Measurements from ENCODE around the gene LRBA.

Gene LRBA

DNA sequence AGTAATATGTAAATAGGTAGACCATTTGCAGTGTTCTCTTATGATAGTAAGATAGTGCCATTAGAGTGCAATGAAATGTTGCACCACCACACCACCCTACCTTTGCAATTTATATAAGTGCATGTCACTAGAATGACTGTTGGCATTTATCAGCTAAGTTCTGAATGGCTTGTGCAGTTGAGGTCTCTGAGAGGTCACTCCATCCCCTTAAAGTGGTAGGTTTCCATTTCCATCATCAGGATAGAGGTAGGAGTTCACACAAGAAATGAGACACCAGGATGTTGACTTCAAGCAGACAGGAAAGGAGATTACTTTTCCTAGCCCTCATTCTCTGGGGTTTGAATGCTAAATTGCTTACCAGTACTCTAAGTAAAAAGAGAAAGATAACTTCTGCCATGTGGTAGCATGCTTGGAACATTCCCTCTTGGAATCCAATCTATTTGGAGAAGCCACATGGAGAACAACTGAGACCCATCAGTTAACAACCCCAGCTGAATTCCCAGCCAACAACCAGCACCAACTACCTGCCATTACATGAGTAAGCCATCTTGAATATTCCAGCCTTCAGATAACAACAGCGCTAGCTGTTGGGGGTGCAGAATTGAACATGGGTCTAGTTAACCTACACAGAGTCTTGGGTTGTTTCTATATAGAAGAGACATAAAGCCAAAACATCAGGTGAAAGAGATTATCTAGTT, 6.7 kb upstream of the LRBA start:
- no peak overlapping the region for H3K4me3 ChIP-seq (ENCODE audit: low read length in 2 of 2)
- H3K27ac ChIP-seq (ENCODE audit: low read depth in 2 of 2, low read length in 2 of 2), result no peak overlapping the region
- peaks cover 0 to 2% of the 10 kb centered on the region in 2 donors for H3K4me1 ChIP-seq (ENCODE audit: control insufficient read depth in 2 of 2, insufficient read depth in 2 of 2, low read length in 2 of 2)
- no peaks in the 10 kb centered on the region for H3K27me3 ChIP-seq (ENCODE audit: control insufficient read depth in 2 of 2, insufficient read depth in 2 of 2, low read length in 2 of 2)
- H3K36me3 ChIP-seq (ENCODE audit: control insufficient read depth in 2 of 2, insufficient read depth in 2 of 2, low read length in 2 of 2), result no peaks in the 10 kb centered on the region
- H3K9ac ChIP-seq (ENCODE audit: low read depth in 1 of 2, low read length in 2 of 2), result no peak overlapping the region
- no peaks in the 10 kb centered on the region for H3K9me3 ChIP-seq (ENCODE audit: control insufficient read depth in 2 of 2, low read length in 2 of 2)

DNA sequence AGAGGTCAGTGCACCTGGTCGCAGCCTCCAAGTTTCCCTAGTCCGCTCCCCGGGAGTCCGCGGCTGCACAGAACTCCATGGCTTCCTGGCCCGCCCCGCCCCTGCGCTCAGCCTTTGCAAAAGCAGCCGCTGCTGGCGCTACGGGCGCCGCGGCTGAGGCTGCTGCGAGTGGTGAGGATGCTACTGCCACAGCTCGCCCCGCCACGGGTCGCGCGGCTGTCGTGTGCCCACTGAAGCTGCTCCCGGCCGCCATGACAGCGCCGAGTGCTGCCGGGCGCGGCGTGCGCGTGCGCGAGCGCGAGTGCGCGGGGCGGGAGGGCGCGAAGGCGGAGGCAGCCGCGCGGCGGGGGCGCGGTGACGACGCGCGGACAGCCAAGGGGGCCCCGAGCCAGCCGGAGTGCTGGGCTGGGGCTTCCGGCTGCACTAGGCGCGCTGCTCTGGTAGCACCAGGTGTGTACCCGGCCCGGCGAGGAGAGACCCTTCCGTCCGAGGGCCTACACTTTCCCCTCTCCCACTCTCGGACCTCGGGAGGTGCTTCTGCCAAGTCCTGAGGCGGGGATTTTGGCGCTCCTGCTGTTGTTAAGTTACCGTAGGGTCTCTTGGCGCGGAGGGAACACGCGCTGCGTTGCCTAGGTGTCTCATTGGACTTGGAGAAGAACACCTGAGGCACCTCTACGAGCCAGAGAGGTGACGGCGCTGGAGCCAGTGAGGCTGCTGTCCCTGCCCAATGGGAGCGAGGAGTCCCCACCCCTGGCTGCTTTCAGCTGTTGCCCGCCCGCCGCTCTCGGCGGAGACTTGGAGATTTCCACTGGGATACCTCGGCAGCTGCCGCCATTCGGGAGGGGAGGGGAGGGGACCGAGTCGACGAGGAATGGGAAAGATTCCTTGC, 619 bp upstream of the LRBA start:
- Histone ChIP-seq H3K27ac (ENCODE audit: low read depth in 2 of 2, low read length in 2 of 2) (peak overlapping the region; percentile 97 to 99), H3K9me3 (ENCODE audit: control insufficient read depth in 2 of 2, low read length in 2 of 2) (no peaks in the 10 kb centered on the region), H3K36me3 (ENCODE audit: control insufficient read depth in 2 of 2, insufficient read depth in 2 of 2, low read length in 2 of 2) (no peaks in the 10 kb centered on the region), H3K4me1 (ENCODE audit: control insufficient read depth in 2 of 2, insufficient read depth in 2 of 2, low read length in 2 of 2) (peaks cover 16 to 18% of the 10 kb centered on the region in 2 donors), H3K4me3 (ENCODE audit: low read length in 2 of 2) (peak overlapping the region; percentile 87 to 98), H3K27me3 (ENCODE audit: control insufficient read depth in 2 of 2, insufficient read depth in 2 of 2, low read length in 2 of 2) (no peaks in the 10 kb centered on the region), H3K9ac (ENCODE audit: low read depth in 1 of 2, low read length in 2 of 2) (peak overlapping the region; percentile 91)

DNA sequence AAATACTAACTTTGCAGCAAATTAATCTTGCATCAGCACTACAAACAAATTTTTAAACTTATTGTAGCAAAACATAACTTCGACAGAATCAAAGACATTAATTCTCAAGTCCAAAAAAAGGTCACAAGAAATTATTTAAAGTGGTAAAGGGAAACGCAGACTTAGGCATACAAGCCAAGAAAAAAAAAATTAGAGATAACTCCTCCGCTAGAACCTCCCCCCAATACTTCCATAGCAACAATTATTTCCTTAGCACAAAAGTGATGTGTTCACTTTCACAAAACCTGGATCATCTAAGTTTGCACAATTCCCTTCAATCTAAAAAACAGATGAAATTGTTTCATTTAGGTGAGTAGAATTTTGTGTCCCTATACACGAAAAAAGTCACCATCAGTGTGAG, 1.1 kb downstream of the LRBA start:
- no peak overlapping the region for H3K27ac ChIP-seq (ENCODE audit: low read depth in 2 of 2, low read length in 2 of 2)
- peak overlapping the region; percentile 91 for H3K9ac ChIP-seq (ENCODE audit: low read depth in 1 of 2, low read length in 2 of 2)
- no peaks in the 10 kb centered on the region for H3K36me3 ChIP-seq (ENCODE audit: control insufficient read depth in 2 of 2, insufficient read depth in 2 of 2, low read length in 2 of 2)
- H3K4me1 ChIP-seq (ENCODE audit: control insufficient read depth in 2 of 2, insufficient read depth in 2 of 2, low read length in 2 of 2), result peaks cover 16 to 18% of the 10 kb centered on the region in 2 donors
- H3K27me3 ChIP-seq (ENCODE audit: control insufficient read depth in 2 of 2, insufficient read depth in 2 of 2, low read length in 2 of 2), result no peaks in the 10 kb centered on the region
- H3K9me3 ChIP-seq (ENCODE audit: control insufficient read depth in 2 of 2, low read length in 2 of 2), result no peaks in the 10 kb centered on the region
- H3K4me3 ChIP-seq (ENCODE audit: low read length in 2 of 2), result peak overlapping the region; percentile 87 to 98

- peak overlapping the region in 1 of 2 donors; percentile 14 for H3K9ac ChIP-seq (ENCODE audit: low read depth in 1 of 2, low read length in 2 of 2)
- no peaks in the 10 kb centered on the region for H3K36me3 ChIP-seq (ENCODE audit: control insufficient read depth in 2 of 2, insufficient read depth in 2 of 2, low read length in 2 of 2)
- peaks cover 16 to 18% of the 10 kb centered on the region in 2 donors for H3K4me1 ChIP-seq (ENCODE audit: control insufficient read depth in 2 of 2, insufficient read depth in 2 of 2, low read length in 2 of 2)
- no peaks in the 10 kb centered on the region for H3K9me3 ChIP-seq (ENCODE audit: control insufficient read depth in 2 of 2, low read length in 2 of 2)
- no peak overlapping the region for H3K27ac ChIP-seq (ENCODE audit: low read depth in 2 of 2, low read length in 2 of 2)
- no peaks in the 10 kb centered on the region for H3K27me3 ChIP-seq (ENCODE audit: control insufficient read depth in 2 of 2, insufficient read depth in 2 of 2, low read length in 2 of 2)
- H3K4me3 ChIP-seq (ENCODE audit: low read length in 2 of 2), result peak overlapping the region; percentile 87 to 98
Measured at GRCh38 chr4:151013491-151013890, 1.6 kb downstream of the LRBA start.

GRCh38 chr4:151012820-151013219, 2.3 kb downstream of the LRBA start:
- no peaks in the 10 kb centered on the region for H3K27me3 ChIP-seq (ENCODE audit: control insufficient read depth in 2 of 2, insufficient read depth in 2 of 2, low read length in 2 of 2)
- no peaks in the 10 kb centered on the region for H3K9me3 ChIP-seq (ENCODE audit: control insufficient read depth in 2 of 2, low read length in 2 of 2)
- H3K27ac ChIP-seq (ENCODE audit: low read depth in 2 of 2, low read length in 2 of 2), result no peak overlapping the region
- H3K9ac ChIP-seq (ENCODE audit: low read depth in 1 of 2, low read length in 2 of 2), result no peak overlapping the region
- no peaks in the 10 kb centered on the region for H3K36me3 ChIP-seq (ENCODE audit: control insufficient read depth in 2 of 2, insufficient read depth in 2 of 2, low read length in 2 of 2)
- peaks cover 16 to 18% of the 10 kb centered on the region in 2 donors for H3K4me1 ChIP-seq (ENCODE audit: control insufficient read depth in 2 of 2, insufficient read depth in 2 of 2, low read length in 2 of 2)
- peak overlapping the region; percentile 87 to 98 for H3K4me3 ChIP-seq (ENCODE audit: low read length in 2 of 2)

DNA sequence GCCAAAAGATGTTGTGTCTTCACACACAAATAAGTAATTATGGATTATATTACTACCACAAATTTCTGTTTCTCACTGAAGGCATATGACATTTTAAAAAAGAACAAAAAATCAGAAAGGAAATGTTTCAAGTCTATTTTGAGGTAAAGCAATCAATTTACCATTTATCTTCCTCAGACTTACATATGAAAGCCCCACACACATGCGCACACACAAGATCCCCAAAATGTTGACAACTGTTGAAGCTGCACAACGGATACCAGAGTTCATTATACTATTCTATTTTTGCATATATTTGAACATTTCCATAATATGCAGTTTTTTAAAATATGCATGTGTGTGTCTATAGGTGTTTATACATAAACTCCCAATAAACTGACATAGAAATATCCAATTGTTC, 2.7 kb downstream of the LRBA start:
- Histone ChIP-seq H3K27me3 (ENCODE audit: control insufficient read depth in 2 of 2, insufficient read depth in 2 of 2, low read length in 2 of 2) (no peaks in the 10 kb centered on the region), H3K9me3 (ENCODE audit: control insufficient read depth in 2 of 2, low read length in 2 of 2) (no peaks in the 10 kb centered on the region), H3K36me3 (ENCODE audit: control insufficient read depth in 2 of 2, insufficient read depth in 2 of 2, low read length in 2 of 2) (no peaks in the 10 kb centered on the region), H3K4me3 (ENCODE audit: low read length in 2 of 2) (peak overlapping the region in 1 of 2 donors; percentile 98), H3K27ac (ENCODE audit: low read depth in 2 of 2, low read length in 2 of 2) (no peak overlapping the region), H3K4me1 (ENCODE audit: control insufficient read depth in 2 of 2, insufficient read depth in 2 of 2, low read length in 2 of 2) (peaks cover 16 to 18% of the 10 kb centered on the region in 2 donors), H3K9ac (ENCODE audit: low read depth in 1 of 2, low read length in 2 of 2) (no peak overlapping the region)

DNA sequence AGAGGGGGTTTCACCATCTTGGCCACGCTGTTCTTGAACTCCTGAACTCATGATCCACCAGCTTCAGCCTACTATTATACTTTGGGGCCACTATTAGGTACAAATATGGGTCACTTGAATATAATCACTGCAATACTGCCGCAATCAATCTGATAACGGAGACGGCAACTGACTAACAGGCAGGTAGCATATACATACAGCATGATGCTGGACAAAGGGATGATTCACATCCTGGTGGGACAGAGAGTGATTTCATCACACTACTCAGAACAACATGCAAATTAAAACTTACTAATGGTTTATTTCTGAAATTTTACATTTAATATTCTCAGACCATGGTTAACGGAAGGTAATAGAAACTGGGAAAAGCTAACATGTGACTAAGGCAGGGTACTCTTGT, 10.9 kb downstream of the LRBA start:
- H3K9ac ChIP-seq (ENCODE audit: low read depth in 1 of 2, low read length in 2 of 2), result no peak overlapping the region
- no peaks in the 10 kb centered on the region for H3K27me3 ChIP-seq (ENCODE audit: control insufficient read depth in 2 of 2, insufficient read depth in 2 of 2, low read length in 2 of 2)
- no peak overlapping the region for H3K27ac ChIP-seq (ENCODE audit: low read depth in 2 of 2, low read length in 2 of 2)
- no peaks in the 10 kb centered on the region for H3K36me3 ChIP-seq (ENCODE audit: control insufficient read depth in 2 of 2, insufficient read depth in 2 of 2, low read length in 2 of 2)
- no peak overlapping the region for H3K4me3 ChIP-seq (ENCODE audit: low read length in 2 of 2)
- no peaks in the 10 kb centered on the region for H3K9me3 ChIP-seq (ENCODE audit: control insufficient read depth in 2 of 2, low read length in 2 of 2)
- H3K4me1 ChIP-seq (ENCODE audit: control insufficient read depth in 2 of 2, insufficient read depth in 2 of 2, low read length in 2 of 2), result no peaks in the 10 kb centered on the region

DNA sequence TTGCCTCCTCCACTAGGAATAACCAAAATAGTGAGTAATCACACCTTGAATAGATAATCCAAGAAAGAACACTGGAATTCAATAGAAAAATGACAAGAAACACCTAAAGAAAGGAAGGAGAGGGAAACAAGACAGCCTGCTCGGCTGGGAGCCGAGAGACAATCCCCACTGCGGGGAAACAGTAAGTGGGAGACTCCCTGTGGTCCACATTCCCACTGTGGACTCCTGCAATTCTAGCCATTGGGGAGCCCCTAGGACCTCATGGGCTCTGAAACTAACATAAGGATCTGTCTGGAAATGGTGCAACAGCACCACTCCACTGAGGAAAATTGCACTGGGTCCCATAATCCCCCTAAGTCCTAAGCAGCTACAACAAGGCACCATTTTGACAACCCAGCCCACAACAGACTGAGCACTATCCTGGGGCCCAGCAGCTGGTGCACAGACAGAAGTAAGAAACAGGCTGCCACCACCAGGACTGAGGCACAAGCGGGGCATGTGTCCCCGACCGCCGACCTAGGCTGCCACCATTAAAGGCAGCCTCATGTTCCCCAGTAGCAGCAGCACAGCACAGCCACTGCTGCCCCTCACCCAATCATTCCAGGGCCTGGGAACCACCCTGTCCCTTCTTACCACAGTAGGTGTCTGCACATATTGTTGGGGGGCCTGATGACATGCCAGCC, 14.2 kb downstream of the LRBA start:
- Histone ChIP-seq H3K9me3 (ENCODE audit: control insufficient read depth in 2 of 2, low read length in 2 of 2) (no peaks in the 10 kb centered on the region), H3K27ac (ENCODE audit: low read depth in 2 of 2, low read length in 2 of 2) (no peak overlapping the region), H3K9ac (ENCODE audit: low read depth in 1 of 2, low read length in 2 of 2) (no peak overlapping the region), H3K36me3 (ENCODE audit: control insufficient read depth in 2 of 2, insufficient read depth in 2 of 2, low read length in 2 of 2) (no peaks in the 10 kb centered on the region), H3K4me1 (ENCODE audit: control insufficient read depth in 2 of 2, insufficient read depth in 2 of 2, low read length in 2 of 2) (no peaks in the 10 kb centered on the region), H3K27me3 (ENCODE audit: control insufficient read depth in 2 of 2, insufficient read depth in 2 of 2, low read length in 2 of 2) (no peaks in the 10 kb centered on the region), H3K4me3 (ENCODE audit: low read length in 2 of 2) (no peak overlapping the region)

DNA sequence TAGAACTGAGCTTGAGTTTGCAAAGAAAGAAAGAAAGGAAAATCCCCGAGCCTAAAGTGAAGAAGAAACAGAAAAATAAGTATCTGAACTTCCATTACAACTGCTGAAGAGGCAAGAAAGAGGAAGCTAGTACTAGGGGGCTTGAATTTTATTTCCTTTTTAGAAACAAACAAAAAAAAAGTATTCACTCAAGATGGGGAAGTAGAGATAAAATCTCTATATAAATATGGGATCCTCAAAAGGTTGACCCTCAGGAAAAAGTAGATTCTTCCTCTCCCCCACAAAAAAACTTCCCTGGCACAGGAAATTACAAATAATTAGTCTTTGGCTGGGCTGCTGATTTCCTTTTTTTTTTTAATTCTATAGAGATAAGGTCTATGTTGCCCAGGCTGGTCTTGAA, 16.0 kb downstream of the LRBA start:
- Histone ChIP-seq H3K27me3 (ENCODE audit: control insufficient read depth in 2 of 2, insufficient read depth in 2 of 2, low read length in 2 of 2) (no peaks in the 10 kb centered on the region), H3K4me3 (ENCODE audit: low read length in 2 of 2) (no peak overlapping the region), H3K9ac (ENCODE audit: low read depth in 1 of 2, low read length in 2 of 2) (no peak overlapping the region), H3K36me3 (ENCODE audit: control insufficient read depth in 2 of 2, insufficient read depth in 2 of 2, low read length in 2 of 2) (no peaks in the 10 kb centered on the region), H3K27ac (ENCODE audit: low read depth in 2 of 2, low read length in 2 of 2) (no peak overlapping the region), H3K4me1 (ENCODE audit: control insufficient read depth in 2 of 2, insufficient read depth in 2 of 2, low read length in 2 of 2) (no peaks in the 10 kb centered on the region), H3K9me3 (ENCODE audit: control insufficient read depth in 2 of 2, low read length in 2 of 2) (no peaks in the 10 kb centered on the region)

GRCh38 chr4:150997141-150997540, 17.9 kb downstream of the LRBA start:
- no peak overlapping the region for H3K27ac ChIP-seq (ENCODE audit: low read depth in 2 of 2, low read length in 2 of 2)
- H3K27me3 ChIP-seq (ENCODE audit: control insufficient read depth in 2 of 2, insufficient read depth in 2 of 2, low read length in 2 of 2), result no peaks in the 10 kb centered on the region
- no peaks in the 10 kb centered on the region for H3K4me1 ChIP-seq (ENCODE audit: control insufficient read depth in 2 of 2, insufficient read depth in 2 of 2, low read length in 2 of 2)
- H3K9ac ChIP-seq (ENCODE audit: low read depth in 1 of 2, low read length in 2 of 2), result no peak overlapping the region
- no peak overlapping the region for H3K4me3 ChIP-seq (ENCODE audit: low read length in 2 of 2)
- no peaks in the 10 kb centered on the region for H3K36me3 ChIP-seq (ENCODE audit: control insufficient read depth in 2 of 2, insufficient read depth in 2 of 2, low read length in 2 of 2)
- no peaks in the 10 kb centered on the region for H3K9me3 ChIP-seq (ENCODE audit: control insufficient read depth in 2 of 2, low read length in 2 of 2)
